ENCODE measurements around the gene PSMC1.

Gene PSMC1

DNA sequence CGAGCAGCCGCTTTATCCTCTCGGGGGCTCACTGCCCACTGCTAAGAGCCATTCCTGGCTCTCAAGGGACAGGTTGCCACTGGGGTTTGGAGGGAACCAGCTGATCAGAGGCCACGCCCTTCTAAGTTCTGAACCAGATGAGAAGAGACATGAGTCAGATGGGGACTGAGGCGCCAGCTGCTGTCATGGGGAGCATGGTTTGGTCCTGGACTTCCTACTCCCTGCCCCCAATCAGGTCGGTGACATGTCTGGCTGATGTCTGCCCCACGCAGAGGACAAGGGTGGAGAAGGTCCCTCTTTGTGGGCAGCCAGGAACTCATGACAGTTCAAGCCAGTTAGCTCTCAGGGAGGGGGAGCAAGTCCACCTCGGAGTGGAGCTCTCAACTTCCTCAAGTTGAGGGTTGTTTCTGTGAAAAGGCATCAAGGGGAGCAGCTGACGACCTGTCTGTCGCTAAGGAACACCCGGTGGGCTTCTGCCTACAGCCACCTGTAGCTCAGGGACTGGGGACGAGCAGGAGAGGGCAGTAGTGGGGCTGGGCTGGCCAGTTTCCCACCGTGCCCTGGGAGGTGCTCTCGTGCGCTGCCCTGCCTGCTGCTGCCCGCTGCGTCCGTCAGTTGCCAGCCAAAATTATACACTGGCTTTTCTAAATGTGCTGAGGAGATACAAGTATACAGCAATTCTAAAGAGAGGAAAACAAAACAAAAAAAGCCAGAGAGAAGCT is 20.5 kb downstream of the PSMC1 start:
- DNase-seq (ENCODE audit: low spot score), result no peak

DNA sequence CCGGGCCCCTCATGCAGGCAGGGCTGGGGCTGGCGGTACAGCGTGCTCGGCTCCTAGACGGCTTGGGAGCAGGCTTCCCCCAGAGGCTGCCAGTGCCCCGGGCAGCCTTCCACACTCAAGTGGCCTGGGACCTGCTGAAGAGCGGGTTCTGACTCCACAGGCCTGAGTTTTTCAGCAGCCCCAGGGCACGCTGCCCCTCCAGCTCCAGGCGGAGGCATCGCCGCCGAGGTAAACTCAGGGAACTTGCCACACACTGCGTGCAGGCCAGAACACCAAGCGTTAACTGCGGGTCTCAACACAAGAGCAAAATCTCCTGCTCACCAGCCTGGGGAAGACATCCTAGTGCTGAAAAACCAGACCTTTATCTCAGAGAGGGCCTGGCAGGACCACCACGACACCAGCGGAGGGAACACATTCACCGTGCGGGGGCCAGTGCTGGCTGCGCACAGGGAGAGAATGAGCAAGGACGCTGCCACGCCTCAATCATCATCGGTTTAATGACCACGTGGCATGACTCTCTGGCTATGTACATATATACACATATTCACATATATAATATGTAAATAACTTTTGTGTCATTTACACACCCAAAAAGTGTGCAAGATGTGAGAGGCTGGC is 21.3 kb downstream of the PSMC1 start:
- no peak for DNase-seq (ENCODE audit: low spot score)

DNA sequence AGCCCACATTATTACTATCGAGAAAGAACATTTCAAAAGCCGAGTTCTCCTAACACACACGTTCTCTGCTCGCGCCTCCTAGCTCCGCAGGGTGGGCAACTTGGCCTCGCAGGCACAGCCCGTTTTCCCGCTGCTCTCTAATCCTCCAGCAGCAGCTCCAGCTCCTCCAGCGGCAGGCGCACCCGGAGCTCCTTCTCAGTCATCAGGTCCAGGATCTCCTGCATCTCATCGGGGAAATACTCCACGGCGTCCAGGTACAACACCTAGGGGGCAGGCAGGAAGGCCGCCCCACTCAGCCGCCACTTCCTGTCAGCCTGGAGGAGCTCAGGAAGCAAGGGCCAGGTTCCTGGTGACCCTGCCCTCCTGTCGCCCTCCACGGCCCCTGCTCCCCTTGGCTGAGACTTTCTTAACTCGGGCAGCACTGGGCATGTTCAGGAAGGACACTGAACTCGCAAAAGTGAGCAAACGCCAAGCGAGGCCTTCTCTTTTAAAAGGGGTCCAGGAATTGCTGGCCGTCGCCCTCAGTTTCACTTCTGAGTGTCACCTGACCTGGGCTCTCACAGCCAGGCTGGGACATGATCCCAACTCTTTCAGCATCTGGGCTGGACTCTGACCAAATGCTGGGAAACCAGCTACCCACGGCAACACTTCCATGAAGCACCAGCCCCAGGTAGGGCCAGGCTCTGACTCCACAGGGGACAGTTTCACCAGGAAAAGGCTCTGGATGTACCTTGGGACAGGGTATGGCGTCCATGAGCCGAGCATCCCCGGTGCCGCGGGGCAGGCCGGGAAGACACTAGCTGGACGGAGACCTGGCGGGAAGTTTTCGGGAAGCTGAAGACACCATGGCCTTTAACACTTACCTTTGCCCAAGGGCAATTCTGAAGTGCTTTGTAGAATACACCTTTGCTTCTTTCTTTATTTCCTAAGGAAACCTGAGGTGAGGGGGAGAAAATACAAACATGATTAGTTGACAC is 22.1 kb downstream of the PSMC1 start:
- no peak for DNase-seq (ENCODE audit: low spot score)

DNA sequence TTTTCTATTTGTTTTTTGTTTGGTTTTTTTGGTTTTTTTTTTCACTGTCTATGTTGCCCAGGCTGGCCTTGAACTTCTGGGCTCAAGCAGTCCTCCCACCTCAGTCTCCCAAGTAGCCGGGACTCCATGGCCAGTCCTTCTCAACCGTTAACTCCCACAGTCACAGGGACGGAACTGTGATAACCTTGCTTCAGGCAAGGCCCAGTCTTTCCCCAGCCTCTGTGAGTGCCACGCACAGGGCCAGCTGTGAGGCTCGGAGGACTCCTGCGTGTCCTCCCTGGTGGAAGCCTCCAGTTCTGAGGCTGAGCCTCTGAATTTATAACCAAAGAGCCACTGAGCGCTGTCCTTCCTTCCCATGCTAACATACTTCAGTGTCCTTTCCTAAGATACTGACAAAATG is 23.7 kb downstream of the PSMC1 start:
- DNase-seq (ENCODE audit: low spot score), result no peak

DNA sequence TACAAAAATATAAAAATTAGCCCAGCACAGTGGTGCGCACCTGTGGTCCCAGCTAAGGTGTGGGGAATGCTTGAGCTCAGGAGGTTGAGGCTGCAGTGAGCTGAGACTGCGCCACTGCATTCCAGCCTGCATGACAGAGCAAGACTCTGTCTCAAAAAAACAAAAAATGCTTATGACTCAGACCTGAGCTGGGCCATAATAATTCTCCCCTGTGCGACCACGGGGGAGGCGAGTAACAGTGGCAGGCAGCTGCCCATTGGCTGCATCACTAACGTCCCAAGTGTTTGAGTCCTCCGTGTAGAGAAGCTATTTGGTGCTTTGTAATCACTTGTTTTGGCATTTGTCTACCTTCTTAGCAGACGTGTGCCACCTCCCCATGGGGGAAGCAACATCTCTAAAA is 24.9 kb downstream of the PSMC1 start:
- DNase-seq (ENCODE audit: low spot score), result no peak

DNA sequence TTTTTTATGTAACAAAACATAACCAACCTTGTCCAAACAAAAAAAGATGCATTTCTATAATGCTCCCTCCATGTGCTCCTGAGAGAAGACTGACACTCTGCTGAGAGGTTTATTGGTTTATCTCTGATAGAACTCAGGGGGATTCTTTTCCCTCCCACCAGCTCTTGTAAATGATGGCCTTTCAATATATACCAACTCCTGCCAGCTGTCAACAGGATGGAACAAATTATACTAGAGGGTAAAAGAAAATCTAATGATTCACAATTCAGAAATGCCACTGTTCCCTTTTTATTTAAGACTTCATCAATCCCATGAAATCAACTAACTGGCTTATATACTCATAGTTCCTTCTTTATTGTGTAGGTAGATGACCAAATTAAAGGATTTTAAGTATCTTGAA is 25.4 kb downstream of the PSMC1 start:
- DNase-seq (ENCODE audit: low spot score), result no peak

DNA sequence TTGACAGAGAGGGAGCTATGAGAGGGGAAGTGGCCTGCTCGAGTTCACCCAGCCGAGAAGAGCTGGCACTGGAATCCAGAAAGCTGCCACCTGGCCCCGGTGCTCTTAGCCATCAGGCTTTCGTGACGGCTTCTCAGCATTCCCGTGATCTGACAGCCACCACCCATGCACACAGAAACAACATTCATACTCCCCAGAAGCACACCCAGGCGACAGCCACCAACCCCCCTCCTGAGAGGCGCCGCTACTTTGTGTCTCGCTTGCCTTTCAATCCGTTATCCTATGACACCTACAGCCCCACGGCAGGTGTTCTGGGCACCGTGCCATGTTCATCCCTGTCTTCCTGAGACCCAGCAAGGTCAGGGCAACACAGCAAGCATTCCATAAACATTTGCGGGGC is 31.4 kb downstream of the PSMC1 start:
- no peak for DNase-seq (ENCODE audit: low spot score)

DNA sequence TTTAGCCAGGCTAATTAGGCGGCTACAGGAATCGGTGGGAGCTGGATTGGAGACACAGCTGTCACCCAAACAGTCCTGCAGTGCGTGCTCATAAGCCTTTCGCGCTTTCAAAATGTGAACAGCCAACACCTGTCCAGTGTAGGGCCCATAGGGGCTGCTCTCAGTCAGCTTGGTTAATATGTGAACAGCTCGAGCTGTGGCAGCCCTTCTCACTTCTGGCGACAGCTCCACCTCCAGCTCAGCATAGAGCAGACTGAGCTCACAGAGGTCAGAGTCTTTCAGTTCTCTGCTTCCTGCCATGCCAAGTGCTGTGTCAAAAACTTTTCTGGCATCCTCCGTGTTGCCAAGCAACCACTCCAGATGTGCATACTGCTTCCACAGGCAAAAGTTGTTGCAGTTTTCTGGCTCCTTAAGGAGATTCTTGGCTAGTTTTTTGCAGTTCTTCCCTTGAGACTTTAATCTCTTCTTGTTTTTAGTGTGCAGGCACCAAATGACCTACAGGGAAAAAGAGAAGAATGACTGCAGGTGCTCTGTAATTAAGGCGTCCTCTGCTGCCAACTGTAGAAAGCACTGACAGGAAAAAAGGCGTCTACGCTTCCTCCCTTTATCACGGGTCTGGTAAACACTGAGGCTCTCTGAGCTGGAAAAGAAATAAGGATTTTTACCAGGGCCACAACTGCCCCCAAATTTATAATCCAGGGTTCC is 32.5 kb downstream of the PSMC1 start:
- DNase-seq (ENCODE audit: low spot score), result no peak

DNA sequence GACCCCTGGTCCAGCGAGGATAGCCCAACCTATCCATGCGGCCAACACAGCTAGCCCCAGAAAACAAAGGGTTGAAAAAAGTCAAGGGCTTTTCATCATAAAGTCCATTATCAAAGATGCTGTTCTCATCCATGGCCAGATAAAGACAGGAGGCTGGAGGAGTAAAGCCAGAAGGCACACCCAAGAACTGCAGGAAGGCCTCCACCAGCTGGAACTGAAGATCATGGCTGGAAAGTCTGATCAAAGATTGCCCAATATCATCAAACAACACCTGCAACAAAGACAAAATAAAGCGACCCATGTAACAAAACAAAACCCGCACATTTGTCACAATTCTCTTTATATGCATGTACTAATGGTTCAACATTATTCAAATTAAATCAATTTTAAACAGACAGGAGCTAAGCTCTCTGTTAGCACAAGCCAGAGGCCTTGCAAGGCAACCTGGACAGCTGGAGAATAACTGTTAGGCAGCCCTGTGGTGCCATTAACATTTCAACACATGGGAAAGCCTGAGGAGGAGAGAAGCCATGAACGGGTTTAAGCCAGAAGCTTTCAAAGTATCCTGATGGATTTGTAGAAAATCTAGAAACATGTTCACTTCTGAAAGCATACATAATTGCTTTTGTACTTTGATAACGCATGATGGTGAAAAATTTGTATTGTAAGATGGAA is 34.1 kb downstream of the PSMC1 start:
- DNase-seq (ENCODE audit: low spot score), result no peak

DNA sequence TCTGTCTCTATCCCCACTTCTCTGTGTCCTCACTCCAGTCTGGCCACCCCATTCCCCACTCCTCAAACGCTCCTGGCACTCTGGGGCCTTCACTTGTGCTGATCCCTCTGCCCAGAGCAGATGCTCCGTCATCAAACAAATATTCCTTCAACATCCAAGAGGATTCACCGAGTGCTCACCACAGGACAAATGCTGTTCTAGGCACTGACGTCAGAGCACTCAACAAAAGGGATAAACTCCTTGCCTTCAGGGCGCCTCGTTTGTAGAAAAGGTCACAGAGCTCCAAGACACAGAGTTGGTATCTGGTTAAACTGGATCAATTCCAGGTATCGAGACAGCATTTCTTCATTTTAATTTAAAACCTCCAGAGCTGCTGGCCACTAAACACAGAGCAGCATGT is 35.3 kb downstream of the PSMC1 start:
- DNase-seq (ENCODE audit: low spot score), result no peak

DNA sequence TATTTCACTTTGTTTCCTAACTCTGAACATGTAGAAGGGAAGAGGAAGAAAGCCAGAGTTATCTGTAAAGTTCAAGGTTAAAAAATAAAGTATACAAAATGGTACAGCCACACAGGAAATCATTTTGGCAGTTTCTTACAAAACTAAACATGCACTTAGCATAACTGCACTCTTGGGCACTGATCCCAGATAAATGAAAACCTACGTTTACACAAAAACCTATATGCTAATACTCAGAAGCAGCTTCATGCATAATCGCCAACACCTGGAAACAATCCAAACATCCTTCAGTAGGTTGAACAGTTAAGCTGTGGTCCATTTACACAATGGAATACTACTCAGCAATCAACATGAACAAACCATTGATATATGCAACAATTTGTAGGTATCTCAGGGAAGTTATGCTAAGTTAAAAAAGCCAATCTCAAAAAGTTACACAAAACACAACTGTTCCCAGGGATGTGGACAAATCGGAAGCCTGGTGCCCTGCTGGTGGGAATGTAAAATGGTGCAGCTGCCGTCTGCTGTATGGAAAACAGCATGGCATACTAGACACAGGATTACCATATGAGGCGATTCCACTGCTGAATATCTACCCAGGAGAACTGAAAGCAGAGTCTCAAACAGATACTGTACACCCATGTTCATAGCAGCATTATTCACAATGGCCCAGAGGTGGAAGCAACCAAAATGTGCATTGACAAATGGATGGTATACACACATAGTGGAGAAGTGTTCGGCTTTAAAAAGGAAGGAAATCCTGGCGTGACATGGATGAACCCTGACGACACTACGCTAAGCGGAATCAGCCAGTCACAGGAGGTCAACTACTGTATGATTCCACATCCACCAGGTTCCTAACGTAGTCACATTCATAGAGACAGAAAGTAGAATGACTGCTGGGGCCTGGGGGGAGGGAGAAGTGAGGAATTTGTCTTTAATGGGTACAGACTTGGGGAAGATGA is 37.7 kb downstream of the PSMC1 start:
- no peak for DNase-seq (ENCODE audit: low spot score)

DNA sequence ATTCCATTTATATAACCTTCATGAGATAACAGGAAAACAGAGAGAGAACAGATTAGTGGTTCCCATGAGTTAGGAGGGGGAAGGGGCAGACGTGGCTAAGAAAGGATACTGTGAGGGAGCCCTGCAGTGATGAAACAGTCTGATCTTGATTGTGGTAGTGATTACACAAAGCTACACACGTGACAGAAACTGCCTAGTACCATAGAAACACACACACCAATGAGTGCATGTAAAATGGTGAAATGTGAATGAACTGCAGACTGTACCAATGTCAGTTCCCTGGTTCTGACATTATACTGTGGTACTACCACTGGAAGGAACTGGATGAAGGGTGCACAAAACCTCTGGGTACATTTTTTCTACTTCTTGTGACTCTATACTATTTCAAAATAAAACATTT is 38.5 kb downstream of the PSMC1 start:
- no peak for DNase-seq (ENCODE audit: low spot score)

DNA sequence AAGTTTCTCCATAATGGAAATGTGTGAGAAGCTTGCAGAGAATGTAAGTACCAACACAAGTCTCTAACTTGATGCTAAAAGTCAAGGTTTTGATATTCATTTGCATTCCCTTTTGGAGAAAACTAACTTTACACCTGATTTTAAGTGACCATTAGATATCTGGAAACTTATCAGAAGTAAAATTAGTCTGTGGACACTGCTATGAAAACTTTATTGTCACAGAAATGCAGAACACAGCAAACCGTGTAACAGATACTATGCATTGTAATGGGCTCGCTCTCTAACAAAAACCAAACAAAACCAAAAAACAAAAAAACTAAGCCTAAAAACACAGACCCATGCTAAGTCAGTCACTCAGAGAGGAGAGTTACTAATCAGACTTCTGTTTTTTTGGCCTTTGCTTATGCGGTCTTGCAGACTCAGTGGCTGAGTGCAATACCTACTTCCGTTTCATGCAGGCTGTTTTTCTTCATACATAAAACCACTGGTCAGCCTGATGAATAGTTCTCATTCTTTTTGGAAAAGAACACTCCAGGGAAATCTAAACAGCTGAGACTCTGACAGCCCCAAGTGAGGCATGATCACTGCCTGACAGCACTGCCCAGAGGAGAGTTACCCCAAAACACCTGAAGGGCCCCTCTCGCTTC is 39.6 kb downstream of the PSMC1 start:
- no peak for DNase-seq (ENCODE audit: low spot score)

DNA sequence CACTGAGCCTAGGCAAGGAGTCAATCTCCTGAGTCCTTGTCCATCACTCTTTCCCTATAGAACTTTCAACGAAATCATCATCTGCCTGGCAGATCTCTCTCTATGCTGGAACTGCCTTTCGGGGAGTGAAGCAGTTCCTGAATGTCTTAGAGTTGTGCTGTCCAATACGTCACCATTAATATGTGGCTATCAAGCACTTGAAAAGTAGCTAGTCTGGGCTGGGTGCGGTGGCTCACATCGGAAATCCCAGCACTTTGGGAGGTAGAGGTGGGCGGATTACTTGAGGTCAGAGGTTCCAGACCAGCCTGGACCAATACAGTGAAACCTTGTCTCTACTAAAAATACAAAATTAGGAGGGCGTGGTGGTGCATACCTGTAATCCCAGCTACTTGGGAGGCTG is 40.3 kb downstream of the PSMC1 start:
- no peak for DNase-seq (ENCODE audit: low spot score)

DNA sequence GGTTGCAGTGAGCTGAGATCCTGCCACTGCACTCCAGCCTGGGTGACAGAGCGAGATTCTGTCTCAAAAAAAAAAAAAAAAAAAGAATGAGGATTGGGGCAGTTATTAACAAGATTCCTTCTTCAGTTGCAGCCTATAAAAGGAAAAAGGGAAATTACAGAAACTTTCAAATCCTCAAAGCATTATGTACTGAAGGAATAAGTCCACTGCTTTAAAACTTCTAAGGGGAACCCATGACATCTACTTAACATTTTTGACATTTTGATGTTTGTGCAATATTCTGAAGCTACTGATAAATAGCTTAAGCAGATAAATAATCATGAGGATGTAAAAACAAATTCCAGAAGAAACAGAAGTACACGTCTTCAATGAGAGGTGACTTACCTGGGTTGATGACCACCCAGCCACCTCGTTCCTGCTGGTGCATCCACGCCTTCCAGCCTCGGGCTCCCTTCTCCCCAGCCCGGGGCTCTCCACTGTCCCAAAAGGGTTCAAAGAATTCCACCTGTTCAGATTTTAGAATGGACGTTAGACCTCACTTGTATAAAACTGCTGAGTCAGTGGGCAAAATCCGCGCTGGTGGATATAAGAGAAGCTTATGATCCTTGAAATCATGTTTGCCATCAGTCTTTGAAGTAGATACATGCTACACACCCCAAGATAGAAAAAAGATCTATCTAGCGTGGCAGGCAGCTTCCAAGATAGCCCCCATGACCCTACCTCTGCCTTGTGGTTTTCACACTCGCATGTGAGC is 41.7 kb downstream of the PSMC1 start:
- DNase-seq (ENCODE audit: low spot score), result no peak

DNA sequence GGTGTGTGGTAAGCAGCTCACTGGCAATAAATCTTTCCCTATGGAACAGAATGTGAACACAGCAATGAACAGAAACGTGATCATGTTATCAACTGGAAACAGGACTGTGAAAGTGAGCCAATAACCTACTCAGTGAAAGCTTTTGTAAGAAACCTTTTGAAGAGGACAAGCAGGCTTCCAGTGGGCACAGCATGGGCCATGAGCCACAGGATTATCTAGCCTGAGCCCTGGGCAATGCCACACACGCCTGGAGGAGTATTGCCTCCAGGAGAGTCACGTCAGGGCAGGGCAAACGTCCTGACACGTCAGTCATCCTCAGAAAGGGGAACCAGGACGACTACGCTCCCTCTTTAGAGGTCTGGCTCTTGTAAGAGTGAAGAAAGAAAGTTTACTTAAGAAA is 43.1 kb downstream of the PSMC1 start:
- DNase-seq (ENCODE audit: low spot score), result no peak

DNA sequence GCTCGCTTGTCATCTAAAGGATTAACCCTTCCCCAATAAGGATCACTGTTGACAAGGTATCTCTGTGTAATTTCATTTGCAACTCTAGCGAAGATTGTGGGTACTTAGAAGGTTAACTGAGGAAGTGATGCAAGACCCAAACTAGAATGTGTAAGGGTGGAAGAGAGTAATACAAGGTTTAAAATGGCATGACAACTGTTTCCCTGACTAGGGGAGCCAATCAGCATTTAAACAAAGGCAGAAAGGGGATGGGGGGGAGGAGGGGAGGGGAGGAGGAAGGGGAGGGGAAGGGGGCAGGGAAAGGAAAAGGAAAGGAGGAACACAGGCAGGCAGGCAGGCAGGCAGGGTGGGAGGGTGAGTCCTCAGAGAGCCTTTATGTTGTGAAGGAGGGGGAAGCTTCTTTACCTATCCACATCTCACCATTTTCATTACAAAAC is 44.3 kb downstream of the PSMC1 start:
- no peak for DNase-seq (ENCODE audit: low spot score)

DNA sequence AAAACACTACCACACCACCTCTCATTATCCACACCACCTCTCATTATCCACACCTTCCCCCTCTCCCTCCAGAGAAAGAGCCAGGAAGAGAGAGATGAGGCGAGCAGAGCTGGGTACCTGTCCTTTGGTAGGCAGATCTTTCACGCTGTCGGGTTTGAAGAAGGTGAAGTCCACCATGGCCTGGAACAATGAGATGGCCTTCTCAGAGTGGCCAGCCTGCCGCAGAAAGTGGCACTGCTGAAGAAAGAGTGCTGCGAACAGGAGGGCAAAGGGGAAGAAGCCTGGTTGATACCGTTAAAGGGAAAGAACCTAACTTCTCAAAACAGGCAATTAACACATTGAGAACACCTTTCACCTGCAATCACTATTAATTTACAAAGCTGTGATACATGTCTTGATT is 44.8 kb downstream of the PSMC1 start:
- no peak for DNase-seq (ENCODE audit: low spot score)

DNA sequence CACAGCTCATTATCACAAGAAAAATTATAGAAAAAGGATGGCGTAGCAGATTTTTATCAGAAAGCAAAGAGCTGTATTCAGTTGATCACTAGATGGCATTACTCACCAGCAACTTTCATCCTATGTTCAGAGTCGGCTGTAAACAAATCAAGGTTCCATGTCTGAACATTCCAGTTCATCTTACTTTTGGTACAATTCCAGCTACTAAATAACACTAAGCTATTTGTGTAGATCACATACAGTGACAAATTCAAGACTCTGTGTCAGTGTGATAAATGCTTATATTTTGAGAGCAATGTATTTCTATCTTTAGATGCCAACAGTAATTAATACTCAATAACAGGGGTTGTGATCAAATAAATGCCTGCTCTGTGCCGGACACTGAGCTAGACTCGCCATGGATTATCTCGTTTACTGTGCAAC is 45.3 kb downstream of the PSMC1 start:
- peak; percentile 7 for DNase-seq (ENCODE audit: low spot score)
